Endometrial microvascular endothelial cells (primary cell): ENCODE data around the gene PCBP3. TPM values are rescaled to one million over a fixed set of nuclear protein-coding genes. Genes with fewer than 3 reads are reported as not detected.
"Not testable (repeated sequence)": the region's sequence is repeated elsewhere in the genome, so short reads cannot be mapped to it uniquely, and the experiment has no call there.

Experiments used
- in situ Hi-C: cut with HindIII; loops from 2 replicates; pipeline ENCODE4 v1.10.0; 2017; ENCODE audit warnings: low sequenced_read_pairs, low pct_unique_long_range_greater_than_20kb; ENCODE audit errors: inconsistent ontology term
- total RNA-seq: library from RNA; depleted of rRNA; stranded (reverse); fragments of >200 nt; gene quantifications from one replicate; pipeline ENCODE4 v1.2.3, GENCODE V29; 2015; ENCODE audit errors: inconsistent ontology term

The PCBP3 gene
- total RNA-seq, 1 donor from 2014 or later, result not detected

- in situ Hi-C loops, result no loop called here
Observed at GRCh38 chr21:45611939-45612664, 31.4 kb upstream of the PCBP3 start.

GRCh38 chr21:45612665-45613019 lies 30.9 kb upstream of the PCBP3 start:
- in situ Hi-C loops, result not testable (repeated sequence)

- in situ Hi-C loops, result no loop called here
Observed at GRCh38 chr21:45613396-45613795, 30.1 kb upstream of the PCBP3 start.

GRCh38 chr21:45613881-45614280 lies 29.6 kb upstream of the PCBP3 start:
- in situ Hi-C loops, result no loop called here

- in situ Hi-C loops, result no loop called here
Observed at GRCh38 chr21:45615145-45615711, 28.3 kb upstream of the PCBP3 start.

GRCh38 chr21:45617021-45617921 lies 26.3 kb upstream of the PCBP3 start:
- in situ Hi-C loops, result no loop called here

- in situ Hi-C loops, result no loop called here
Observed at GRCh38 chr21:45618287-45618686, 25.2 kb upstream of the PCBP3 start.

- in situ Hi-C loops, result no loop called here
Observed at GRCh38 chr21:45618846-45619485, 24.6 kb upstream of the PCBP3 start.

GRCh38 chr21:45620201-45620923 lies 23.2 kb upstream of the PCBP3 start:
- in situ Hi-C loops, result no loop called here

- in situ Hi-C loops, result not testable (repeated sequence)
Observed at GRCh38 chr21:45621435-45622331, 21.8 kb upstream of the PCBP3 start.

GRCh38 chr21:45622416-45623097 lies 21.0 kb upstream of the PCBP3 start:
- in situ Hi-C loops, result no loop called here

GRCh38 chr21:45623436-45623835 lies 20.1 kb upstream of the PCBP3 start:
- in situ Hi-C loops, result no loop called here

GRCh38 chr21:45626127-45626526 lies 17.4 kb upstream of the PCBP3 start:
- in situ Hi-C loops, result not testable (repeated sequence)

GRCh38 chr21:45629046-45629981 lies 14.2 kb upstream of the PCBP3 start:
- in situ Hi-C loops, result no loop called here

- in situ Hi-C loops, result no loop called here
Observed at GRCh38 chr21:45630066-45630694, 13.3 kb upstream of the PCBP3 start.

GRCh38 chr21:45630876-45631275 lies 12.6 kb upstream of the PCBP3 start:
- in situ Hi-C loops, result no loop called here
